ENCODE results near the gene FLT1.
A peak's percentile ranks its signal among the peaks of the same experiment; 100 is the strongest.

Gene FLT1

GRCh38 chr13:28380319-28380718 is 114.6 kb downstream of the FLT1 start:
- DNase-seq: no peak

GRCh38 chr13:28379371-28380083 is 115.4 kb downstream of the FLT1 start:
- no peak for DNase-seq

- peak; percentile 54 for DNase-seq
Measured at GRCh38 chr13:28376604-28377003, 118.3 kb downstream of the FLT1 start.

GRCh38 chr13:28375250-28375930 is 119.5 kb downstream of the FLT1 start:
- no peak for DNase-seq

GRCh38 chr13:28373810-28374209 is 121.1 kb downstream of the FLT1 start:
- no peak for DNase-seq

- DNase-seq: no peak
Measured at GRCh38 chr13:28370448-28370847, 124.5 kb downstream of the FLT1 start.

GRCh38 chr13:28358708-28359107 is 136.2 kb downstream of the FLT1 start:
- DNase-seq: no peak

- DNase-seq: no peak
Measured at GRCh38 chr13:28357911-28358433, 137.0 kb downstream of the FLT1 start.

- DNase-seq: no peak
Measured at GRCh38 chr13:28357247-28357825, 137.6 kb downstream of the FLT1 start.

GRCh38 chr13:28356561-28357021 is 138.3 kb downstream of the FLT1 start:
- DNase-seq: no peak

- DNase-seq: no peak
Measured at GRCh38 chr13:28355822-28356371, 139.0 kb downstream of the FLT1 start.

GRCh38 chr13:28355046-28355821 is 139.7 kb downstream of the FLT1 start:
- DNase-seq: no peak

- no peak for DNase-seq
Measured at GRCh38 chr13:28353679-28354078, 141.2 kb downstream of the FLT1 start.

- no peak for DNase-seq
Measured at GRCh38 chr13:28349907-28350654, 144.8 kb downstream of the FLT1 start.

- no peak for DNase-seq
Measured at GRCh38 chr13:28349371-28349770, 145.6 kb downstream of the FLT1 start.

- DNase-seq: no peak
Measured at GRCh38 chr13:28347456-28348371, 147.2 kb downstream of the FLT1 start.

- DNase-seq: no peak
Measured at GRCh38 chr13:28346154-28346553, 148.8 kb downstream of the FLT1 start.

- DNase-seq: no peak
Measured at GRCh38 chr13:28344163-28344562, 150.8 kb downstream of the FLT1 start.

GRCh38 chr13:28342251-28342650 is 152.7 kb downstream of the FLT1 start:
- DNase-seq: no peak

- DNase-seq: no peak
Measured at GRCh38 chr13:28340272-28340793, 154.6 kb downstream of the FLT1 start.

- no peak for DNase-seq
Measured at GRCh38 chr13:28339419-28339818, 155.5 kb downstream of the FLT1 start.
